ENCODE measurements around the gene RNF31.

DNA sequence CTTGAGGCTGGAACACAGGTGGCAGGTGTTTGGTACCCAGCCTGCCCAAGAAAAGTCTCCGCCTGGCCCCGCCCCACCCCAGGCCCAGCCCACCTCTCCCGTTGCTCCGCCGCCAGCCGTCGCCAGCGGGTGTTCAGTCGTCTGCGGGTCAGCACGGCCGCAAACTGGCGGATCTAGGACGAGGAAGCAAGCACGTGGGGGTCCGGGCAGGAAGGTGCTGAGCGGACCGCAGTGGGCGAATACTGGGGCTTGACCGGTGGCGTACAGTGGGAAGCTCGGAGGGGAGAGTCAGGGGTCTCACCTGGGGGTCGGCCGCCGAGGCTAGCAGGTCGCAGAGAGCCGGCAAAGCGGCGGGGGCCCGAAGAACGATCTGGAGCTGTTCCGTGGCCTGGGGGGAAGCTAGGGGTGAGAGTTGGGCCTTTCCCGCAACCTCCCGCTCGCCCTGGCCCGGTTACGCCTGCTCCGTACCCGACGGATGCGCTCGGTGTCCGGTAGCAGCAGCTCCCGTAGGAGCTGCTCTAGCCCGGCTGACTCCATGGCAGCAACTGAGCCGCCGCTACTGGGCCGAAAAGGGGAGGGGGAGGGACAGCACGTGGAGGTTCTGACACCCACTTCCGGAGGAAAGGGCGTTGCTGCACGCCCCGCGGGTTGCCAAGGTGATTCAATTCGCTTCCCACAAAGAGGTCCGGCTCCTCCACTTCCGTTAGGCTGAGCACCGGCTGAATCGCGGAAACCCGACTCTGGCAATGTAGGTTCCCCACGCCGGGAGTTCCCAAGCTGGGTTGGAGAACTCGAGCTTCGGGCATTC is 41.2 kb downstream of the RNF31 start, which contains the start of gene IPO4:
- TF ChIP-seq POLR2A (IDR thresholded peaks at IDR 0.05), result peak; percentile 40
- TF ChIP-seq, protein P1, sequence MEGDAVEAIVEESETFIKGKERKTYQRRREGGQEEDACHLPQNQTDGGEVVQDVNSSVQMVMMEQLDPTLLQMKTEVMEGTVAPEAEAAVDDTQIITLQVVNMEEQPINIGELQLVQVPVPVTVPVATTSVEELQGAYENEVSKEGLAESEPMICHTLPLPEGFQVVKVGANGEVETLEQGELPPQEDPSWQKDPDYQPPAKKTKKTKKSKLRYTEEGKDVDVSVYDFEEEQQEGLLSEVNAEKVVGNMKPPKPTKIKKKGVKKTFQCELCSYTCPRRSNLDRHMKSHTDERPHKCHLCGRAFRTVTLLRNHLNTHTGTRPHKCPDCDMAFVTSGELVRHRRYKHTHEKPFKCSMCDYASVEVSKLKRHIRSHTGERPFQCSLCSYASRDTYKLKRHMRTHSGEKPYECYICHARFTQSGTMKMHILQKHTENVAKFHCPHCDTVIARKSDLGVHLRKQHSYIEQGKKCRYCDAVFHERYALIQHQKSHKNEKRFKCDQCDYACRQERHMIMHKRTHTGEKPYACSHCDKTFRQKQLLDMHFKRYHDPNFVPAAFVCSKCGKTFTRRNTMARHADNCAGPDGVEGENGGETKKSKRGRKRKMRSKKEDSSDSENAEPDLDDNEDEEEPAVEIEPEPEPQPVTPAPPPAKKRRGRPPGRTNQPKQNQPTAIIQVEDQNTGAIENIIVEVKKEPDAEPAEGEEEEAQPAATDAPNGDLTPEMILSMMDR (IDR thresholded peaks at IDR 0.05), result no peak
- no peak for TF ChIP-seq EP300 (IDR thresholded peaks at IDR 0.05)

Data from ovary (tissue), 3 donors.